ENCODE data around the gene SLIT3.

Gene SLIT3

DNA sequence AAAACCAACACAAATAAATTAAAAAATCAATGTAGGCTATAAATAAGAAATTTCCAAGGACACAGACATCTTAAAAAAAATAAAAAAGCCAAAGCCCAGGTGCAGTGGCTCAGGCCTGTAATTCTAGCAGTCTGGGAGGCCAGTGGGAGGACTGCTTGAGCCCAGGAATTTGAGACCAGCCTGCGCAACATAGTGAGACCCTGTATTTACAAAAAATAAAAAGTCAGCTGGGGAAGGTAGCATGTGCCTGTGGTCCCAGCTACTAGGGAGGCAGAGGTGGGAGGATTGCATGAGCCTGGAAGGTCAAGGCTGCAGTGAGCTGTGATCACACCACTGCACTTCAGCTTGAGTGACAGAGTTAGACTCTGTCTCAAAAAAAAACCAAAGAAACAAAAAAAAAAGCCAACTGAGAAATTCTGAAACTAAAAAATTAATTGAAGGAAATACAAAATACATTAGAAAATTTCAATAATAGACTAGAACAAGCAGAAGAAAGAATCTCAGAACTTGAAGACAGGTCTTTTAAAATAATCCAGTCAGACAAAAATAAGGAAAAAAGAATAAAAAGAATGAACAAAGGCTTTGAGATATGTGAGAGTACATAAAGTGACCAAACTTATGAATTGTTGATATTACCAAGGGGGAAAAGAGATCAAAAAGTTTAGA lies 572.3 kb downstream of the SLIT3 start:
- no peak overlapping the region for H3K4me3 ChIP-seq
- H3K9ac ChIP-seq (ENCODE audit: insufficient read length), result no peak overlapping the region
- H3K36me3 ChIP-seq (ENCODE audit: insufficient read depth, low read length), result no peaks in the 10 kb centered on the region
- DNase-seq (ENCODE audit: low read depth, low spot score), result no peak
- no peak overlapping the region for H3K27ac ChIP-seq
- no peak for TF ChIP-seq FOXP2 (optimal IDR thresholded peaks at IDR 0.05; ENCODE audit: control extremely low read depth, extremely low read length, insufficient read depth)
- TF ChIP-seq EZH2 (IDR thresholded peaks at IDR 0.05), result no peak
- no peak for TF ChIP-seq POLR2AphosphoS5 (IDR thresholded peaks at IDR 0.05; ENCODE audit: borderline replicate concordance, low read depth, low read length)
- H3K9me3 ChIP-seq (ENCODE audit: low read depth, low read length), result no peaks in the 10 kb centered on the region

GRCh38 chr5:168727547-168727946 lies 573.4 kb downstream of the SLIT3 start:
- no peak overlapping the region for H3K27ac ChIP-seq
- H3K9me3 ChIP-seq (ENCODE audit: low read depth, low read length), result no peaks in the 10 kb centered on the region
- no peak overlapping the region for H3K4me3 ChIP-seq
- no peaks in the 10 kb centered on the region for H3K36me3 ChIP-seq (ENCODE audit: insufficient read depth, low read length)
- no peak for DNase-seq (ENCODE audit: low read depth, low spot score)
- TF ChIP-seq POLR2AphosphoS5 (IDR thresholded peaks at IDR 0.05; ENCODE audit: borderline replicate concordance, low read depth, low read length) (no peak), FOXP2 (optimal IDR thresholded peaks at IDR 0.05; ENCODE audit: control extremely low read depth, extremely low read length, insufficient read depth) (no peak), EZH2 (IDR thresholded peaks at IDR 0.05) (no peak)
- H3K9ac ChIP-seq (ENCODE audit: insufficient read length), result no peak overlapping the region

- H3K36me3 ChIP-seq (ENCODE audit: insufficient read depth, low read length), result no peaks in the 10 kb centered on the region
- no peaks in the 10 kb centered on the region for H3K9me3 ChIP-seq (ENCODE audit: low read depth, low read length)
These were observed 574.6 kb downstream of the SLIT3 start for GRCh38 chr5:168726342-168726741.

GRCh38 chr5:168724227-168724626 lies 576.7 kb downstream of the SLIT3 start:
- TF ChIP-seq EZH2 (IDR thresholded peaks at IDR 0.05) (no peak), FOXP2 (optimal IDR thresholded peaks at IDR 0.05; ENCODE audit: control extremely low read depth, extremely low read length, insufficient read depth) (no peak), POLR2AphosphoS5 (IDR thresholded peaks at IDR 0.05; ENCODE audit: borderline replicate concordance, low read depth, low read length) (no peak)

More at GRCh38 chr5:168726342-168726741, 574.6 kb downstream of the SLIT3 start:
- H3K27ac ChIP-seq, result no peak overlapping the region
- no peak for DNase-seq (ENCODE audit: low read depth, low spot score)
- H3K9ac ChIP-seq (ENCODE audit: insufficient read length), result no peak overlapping the region
- no peak for TF ChIP-seq EZH2 (IDR thresholded peaks at IDR 0.05)
- TF ChIP-seq POLR2AphosphoS5 (IDR thresholded peaks at IDR 0.05; ENCODE audit: borderline replicate concordance, low read depth, low read length), result no peak
- TF ChIP-seq FOXP2 (optimal IDR thresholded peaks at IDR 0.05; ENCODE audit: control extremely low read depth, extremely low read length, insufficient read depth), result no peak
- H3K4me3 ChIP-seq, result no peak overlapping the region

GRCh38 chr5:168723037-168723436 lies 577.9 kb downstream of the SLIT3 start:
- no peaks in the 10 kb centered on the region for H3K9me3 ChIP-seq (ENCODE audit: low read depth, low read length)
- no peak overlapping the region for H3K4me3 ChIP-seq
- H3K36me3 ChIP-seq (ENCODE audit: insufficient read depth, low read length), result no peaks in the 10 kb centered on the region
- no peak overlapping the region for H3K27ac ChIP-seq
- no peak overlapping the region for H3K9ac ChIP-seq (ENCODE audit: insufficient read length)
- TF ChIP-seq POLR2AphosphoS5 (IDR thresholded peaks at IDR 0.05; ENCODE audit: borderline replicate concordance, low read depth, low read length) (no peak), EZH2 (IDR thresholded peaks at IDR 0.05) (no peak), FOXP2 (optimal IDR thresholded peaks at IDR 0.05; ENCODE audit: control extremely low read depth, extremely low read length, insufficient read depth) (no peak)
- DNase-seq (ENCODE audit: low read depth, low spot score), result no peak

More at GRCh38 chr5:168724227-168724626, 576.7 kb downstream of the SLIT3 start:
- Histone ChIP-seq H3K27ac (no peak overlapping the region), H3K4me3 (no peak overlapping the region), H3K9me3 (ENCODE audit: low read depth, low read length) (no peaks in the 10 kb centered on the region), H3K9ac (ENCODE audit: insufficient read length) (no peak overlapping the region), H3K36me3 (ENCODE audit: insufficient read depth, low read length) (no peaks in the 10 kb centered on the region)
- DNase-seq (ENCODE audit: low read depth, low spot score), result no peak

DNA sequence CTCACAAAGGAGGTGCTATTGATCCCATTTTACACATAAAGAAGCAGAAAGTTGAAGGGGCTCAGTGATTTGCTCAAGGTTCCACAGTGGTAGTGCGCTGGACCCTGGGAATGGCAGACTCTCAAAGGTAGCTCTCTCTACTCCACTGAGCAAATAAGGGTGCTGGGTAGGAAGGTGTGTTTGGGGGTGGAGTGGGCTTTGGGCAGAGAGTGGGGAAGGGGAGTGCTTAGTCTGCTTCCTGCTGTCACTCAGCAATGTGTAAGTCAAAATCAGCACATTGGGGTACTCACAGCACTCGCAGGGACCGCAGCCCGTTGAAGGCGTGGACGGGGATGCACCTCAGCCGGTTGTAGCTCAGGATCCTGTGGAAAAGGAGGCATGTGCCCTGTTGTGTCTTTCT lies 579.0 kb downstream of the SLIT3 start:
- no peak overlapping the region for H3K9ac ChIP-seq (ENCODE audit: insufficient read length)
- no peaks in the 10 kb centered on the region for H3K36me3 ChIP-seq (ENCODE audit: insufficient read depth, low read length)
- no peaks in the 10 kb centered on the region for H3K9me3 ChIP-seq (ENCODE audit: low read depth, low read length)
- DNase-seq (ENCODE audit: low read depth, low spot score), result no peak
- no peak overlapping the region for H3K27ac ChIP-seq
- H3K4me3 ChIP-seq, result no peak overlapping the region
- TF ChIP-seq EZH2 (IDR thresholded peaks at IDR 0.05) (no peak), FOXP2 (optimal IDR thresholded peaks at IDR 0.05; ENCODE audit: control extremely low read depth, extremely low read length, insufficient read depth) (no peak), POLR2AphosphoS5 (IDR thresholded peaks at IDR 0.05; ENCODE audit: borderline replicate concordance, low read depth, low read length) (no peak)

- Histone ChIP-seq H3K9ac (ENCODE audit: insufficient read length) (no peak overlapping the region), H3K4me3 (no peak overlapping the region), H3K36me3 (ENCODE audit: insufficient read depth, low read length) (no peaks in the 10 kb centered on the region), H3K9me3 (ENCODE audit: low read depth, low read length) (no peaks in the 10 kb centered on the region), H3K27ac (no peak overlapping the region)
- no peak for TF ChIP-seq FOXP2 (optimal IDR thresholded peaks at IDR 0.05; ENCODE audit: control extremely low read depth, extremely low read length, insufficient read depth)
- no peak for TF ChIP-seq POLR2AphosphoS5 (IDR thresholded peaks at IDR 0.05; ENCODE audit: borderline replicate concordance, low read depth, low read length)
- no peak for TF ChIP-seq EZH2 (IDR thresholded peaks at IDR 0.05)
- DNase-seq (ENCODE audit: low read depth, low spot score), result no peak
These were observed 579.8 kb downstream of the SLIT3 start for GRCh38 chr5:168721002-168721753.

DNA sequence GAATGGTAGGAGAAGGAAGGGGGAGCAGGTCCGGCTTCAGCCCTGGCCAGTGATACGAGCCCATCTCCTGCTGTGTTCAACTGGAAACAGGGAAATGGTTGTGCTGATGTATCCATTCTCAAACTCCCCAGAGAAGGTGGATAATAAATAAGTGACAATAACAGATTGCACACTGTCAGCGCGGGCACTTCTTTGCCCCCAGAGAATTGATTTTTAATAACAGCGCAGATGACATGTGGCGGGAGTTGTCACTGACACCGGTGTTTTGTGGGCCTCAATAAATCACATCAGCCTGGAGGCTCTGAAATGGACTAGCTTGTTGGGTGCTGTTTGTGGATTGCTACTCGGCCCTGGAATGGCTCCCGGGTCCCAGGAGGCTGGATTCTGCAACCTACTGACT lies 580.4 kb downstream of the SLIT3 start:
- H3K36me3 ChIP-seq (ENCODE audit: insufficient read depth, low read length), result no peaks in the 10 kb centered on the region
- no peak overlapping the region for H3K9ac ChIP-seq (ENCODE audit: insufficient read length)
- H3K4me3 ChIP-seq, result no peak overlapping the region

More for the DNA sequence above, 580.4 kb downstream of the SLIT3 start:
- TF ChIP-seq POLR2AphosphoS5 (IDR thresholded peaks at IDR 0.05; ENCODE audit: borderline replicate concordance, low read depth, low read length) (no peak), EZH2 (IDR thresholded peaks at IDR 0.05) (no peak), FOXP2 (optimal IDR thresholded peaks at IDR 0.05; ENCODE audit: control extremely low read depth, extremely low read length, insufficient read depth) (no peak)
- DNase-seq (ENCODE audit: low read depth, low spot score), result no peak
- no peak overlapping the region for H3K27ac ChIP-seq
- H3K9me3 ChIP-seq (ENCODE audit: low read depth, low read length), result no peaks in the 10 kb centered on the region

All from SK-N-MC (cell line).